PC-9 (cell line): Measurements from ENCODE around the gene GALNT14.

Experiments
- CTCF ChIP-seq: fragments of 200-600 bp; sonication (generic); conservative IDR thresholded peaks from 2 replicates; pipeline ENCODE4 v1.6.1; 2017; ENCODE audit warnings: mixed run types, antibody characterized with exemption, mild to moderate bottlenecking, moderate library complexity
- EZH2 ChIP-seq: fragments of 200-600 bp; sonication (generic); IDR thresholded peaks from 2 replicates; pipeline ENCODE4 v1.8.0; 2017; ENCODE audit warnings: antibody characterized with exemption, low read depth

- TF ChIP-seq CTCF (no peak), EZH2 (no peak)
Measured at GRCh38 chr2:30981510-30981909, 156.7 kb downstream of the GALNT14 start.
